Spleen (tissue), 7 donors: ENCODE measurements around the gene PI16.

ENCODE experiments used
- POLR2A ChIP-seq, 3 donors: fragments of 450-650 bp; IDR thresholded peaks; one replicate each; pipeline ENCODE4 v1.5.1; 2017; ENCODE audit warnings: antibody characterized with exemption in 3 of 3, mild to moderate bottlenecking in 1 of 3
- POLR2AphosphoS5 ChIP-seq, 3 donors: sonication (generic); formaldehyde crosslinking; IDR thresholded peaks; one replicate each; pipeline ENCODE4 v1.5.1; 2017; ENCODE audit warnings: antibody characterized with exemption in 3 of 3
- TF ChIP-seq, protein P1 (sequence below), 11 experiments: fragments of 200-600 bp in 7 of 11; fragments of 450-650 bp in 4 of 11; sonication (generic) in 4 of 11; IDR thresholded peaks in 8 of 11; conservative IDR thresholded peaks in 3 of 11; 1 replicate in 7 of 11; 2 replicates in 4 of 11; pipeline versions ENCODE4 v1.4.0 to v1.8.0; 2016 to 2021; ENCODE audit warnings: antibody characterized with exemption in 11 of 11, inconsistent platforms in 4 of 11, mild to moderate bottlenecking in 1 of 11
- donor health status: DM: no; HTN: no; CAD: no; lungs with moderate emphysema.
- donor health status: DM: no; HTN: no; CAD: no.
- donor health status: DM: no; HTN: no; CAD: no.

DNA sequence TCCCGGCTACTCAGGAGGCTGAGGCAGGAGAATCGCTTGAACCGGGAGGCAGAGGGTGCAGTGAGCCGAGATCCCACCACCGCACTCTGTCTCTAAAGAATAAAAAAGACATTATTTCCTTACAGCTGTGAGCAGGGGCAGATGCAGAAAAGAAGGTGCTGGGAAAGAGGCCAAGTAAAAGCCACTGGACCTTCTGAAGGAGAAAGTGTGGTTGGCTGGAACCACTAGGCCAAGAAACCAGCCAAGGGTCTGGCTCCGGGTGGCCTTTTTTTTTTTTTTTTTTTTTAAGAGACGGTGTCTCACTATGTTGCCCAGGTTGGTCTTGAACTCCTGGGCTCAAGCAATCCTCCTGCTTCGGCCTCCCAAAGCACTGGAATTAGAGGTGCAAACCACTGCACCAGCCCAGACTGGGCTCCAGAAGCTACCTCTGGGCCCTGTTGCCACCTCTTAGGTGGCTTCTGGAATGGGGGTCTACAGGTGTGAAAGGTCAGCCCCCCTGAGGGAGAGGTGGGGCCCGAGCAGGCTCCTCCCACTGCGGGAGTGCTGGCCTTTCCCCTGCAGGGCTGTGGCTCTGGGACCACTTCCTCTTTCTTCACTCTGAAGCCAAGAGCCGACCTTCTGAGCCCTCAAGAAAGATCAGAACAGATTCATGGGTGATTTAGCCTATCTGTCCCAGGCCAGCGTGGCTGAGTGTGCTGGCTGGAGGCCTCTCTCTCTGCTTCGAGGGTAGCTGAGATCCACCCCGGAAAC is 50.7 kb downstream of the PI16 start, which contains the start of gene FGD2:
- TF ChIP-seq, protein P1, sequence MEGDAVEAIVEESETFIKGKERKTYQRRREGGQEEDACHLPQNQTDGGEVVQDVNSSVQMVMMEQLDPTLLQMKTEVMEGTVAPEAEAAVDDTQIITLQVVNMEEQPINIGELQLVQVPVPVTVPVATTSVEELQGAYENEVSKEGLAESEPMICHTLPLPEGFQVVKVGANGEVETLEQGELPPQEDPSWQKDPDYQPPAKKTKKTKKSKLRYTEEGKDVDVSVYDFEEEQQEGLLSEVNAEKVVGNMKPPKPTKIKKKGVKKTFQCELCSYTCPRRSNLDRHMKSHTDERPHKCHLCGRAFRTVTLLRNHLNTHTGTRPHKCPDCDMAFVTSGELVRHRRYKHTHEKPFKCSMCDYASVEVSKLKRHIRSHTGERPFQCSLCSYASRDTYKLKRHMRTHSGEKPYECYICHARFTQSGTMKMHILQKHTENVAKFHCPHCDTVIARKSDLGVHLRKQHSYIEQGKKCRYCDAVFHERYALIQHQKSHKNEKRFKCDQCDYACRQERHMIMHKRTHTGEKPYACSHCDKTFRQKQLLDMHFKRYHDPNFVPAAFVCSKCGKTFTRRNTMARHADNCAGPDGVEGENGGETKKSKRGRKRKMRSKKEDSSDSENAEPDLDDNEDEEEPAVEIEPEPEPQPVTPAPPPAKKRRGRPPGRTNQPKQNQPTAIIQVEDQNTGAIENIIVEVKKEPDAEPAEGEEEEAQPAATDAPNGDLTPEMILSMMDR (IDR thresholded peaks at IDR 0.05 in 8 of 11, conservative IDR thresholded peaks at IDR 0.05 in 3 of 11): no peak
- TF ChIP-seq POLR2A (IDR thresholded peaks at IDR 0.05): peak in 1 of 3 donors; percentile 36
- peak; percentile 65 to 88 (median 84) for TF ChIP-seq POLR2AphosphoS5 (IDR thresholded peaks at IDR 0.05)
